Amniotic stem cell (primary cell): Measurements from ENCODE around the gene RUNX2.

Experiments used
- DNase-seq: peaks from one replicate; lab custom pipeline; 2025; lab: John Stamatoyannopoulos, UW

RUNX2 gene

GRCh38 chr6:45433533-45434380, 105.6 kb downstream of the RUNX2 start:
- no peak for DNase-seq

GRCh38 chr6:45434381-45434700, 106.2 kb downstream of the RUNX2 start:
- DNase-seq: no peak

GRCh38 chr6:45436544-45437438, 108.7 kb downstream of the RUNX2 start:
- peak; percentile 74 for DNase-seq

GRCh38 chr6:45437439-45437815, 109.3 kb downstream of the RUNX2 start:
- no peak for DNase-seq

DNA sequence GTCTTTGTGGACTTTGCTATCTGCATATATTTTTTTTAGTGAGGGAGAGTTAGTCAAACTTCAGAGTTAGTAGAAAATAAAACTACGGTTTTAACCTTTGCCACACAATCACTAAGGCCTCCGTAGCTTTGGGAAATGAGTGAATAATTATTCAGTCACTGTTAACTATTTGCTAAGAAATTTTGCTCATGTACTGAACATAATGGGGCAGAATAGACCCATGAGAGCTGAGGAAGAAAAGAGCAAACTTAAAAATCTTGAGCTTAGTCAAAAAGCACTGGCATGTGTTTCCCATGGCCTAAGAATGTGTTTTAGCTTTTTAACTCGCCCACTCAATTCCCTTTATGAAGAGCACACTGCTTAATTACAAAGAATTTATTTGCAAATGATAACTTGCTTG, 110.0 kb downstream of the RUNX2 start:
- DNase-seq: no peak

GRCh38 chr6:45438849-45439406, 110.8 kb downstream of the RUNX2 start:
- DNase-seq: no peak

GRCh38 chr6:45439459-45439858, 111.3 kb downstream of the RUNX2 start:
- DNase-seq: no peak

GRCh38 chr6:45439861-45440388, 111.8 kb downstream of the RUNX2 start:
- DNase-seq: no peak

DNA sequence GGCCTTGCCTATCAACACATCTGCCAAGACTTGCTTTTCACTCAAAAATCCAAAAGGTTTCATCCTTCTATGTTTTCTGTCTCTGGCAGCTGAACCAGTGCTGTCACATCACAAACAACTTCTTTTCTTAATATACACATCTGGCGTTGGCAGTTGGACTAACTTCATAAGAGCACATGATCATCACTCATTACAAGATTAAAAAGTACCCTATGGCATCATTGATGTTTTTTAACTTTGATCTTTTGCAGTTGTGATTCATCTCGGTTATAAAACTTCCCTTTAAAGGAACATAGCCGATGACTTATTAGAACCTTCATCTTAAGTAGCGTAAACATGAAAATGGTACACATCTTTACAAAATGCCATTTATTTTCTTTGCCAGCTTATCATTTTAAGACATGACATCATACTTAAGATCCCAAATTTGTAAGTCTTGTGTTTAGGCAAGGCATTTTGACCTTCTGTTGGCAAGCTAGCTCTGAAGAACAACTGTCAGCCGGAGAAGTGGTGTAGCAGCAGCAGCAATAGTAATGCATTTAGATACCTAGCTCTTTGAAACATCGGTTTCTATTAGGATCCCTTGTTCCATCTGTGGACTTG, 113.8 kb downstream of the RUNX2 start:
- no peak for DNase-seq

DNA sequence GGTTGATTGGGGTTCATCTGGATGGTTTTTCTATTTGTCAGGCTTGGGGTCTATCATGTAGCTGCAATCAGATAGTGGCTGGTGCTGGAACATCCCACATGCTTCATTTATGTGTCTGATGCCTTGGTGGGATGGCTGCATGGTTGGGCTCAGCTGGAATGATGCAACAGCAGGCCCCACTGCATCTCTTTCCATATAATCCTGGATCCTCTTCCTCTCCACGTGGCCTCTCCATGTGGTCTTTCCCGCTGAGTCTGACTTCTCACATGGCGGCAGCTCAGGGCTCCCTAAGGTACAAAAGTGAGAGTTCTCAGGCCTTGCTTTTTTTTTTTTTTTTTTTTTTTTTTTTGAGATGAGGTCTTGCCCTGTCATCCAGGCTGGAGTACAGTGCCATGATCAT, 114.6 kb downstream of the RUNX2 start:
- no peak for DNase-seq

DNA sequence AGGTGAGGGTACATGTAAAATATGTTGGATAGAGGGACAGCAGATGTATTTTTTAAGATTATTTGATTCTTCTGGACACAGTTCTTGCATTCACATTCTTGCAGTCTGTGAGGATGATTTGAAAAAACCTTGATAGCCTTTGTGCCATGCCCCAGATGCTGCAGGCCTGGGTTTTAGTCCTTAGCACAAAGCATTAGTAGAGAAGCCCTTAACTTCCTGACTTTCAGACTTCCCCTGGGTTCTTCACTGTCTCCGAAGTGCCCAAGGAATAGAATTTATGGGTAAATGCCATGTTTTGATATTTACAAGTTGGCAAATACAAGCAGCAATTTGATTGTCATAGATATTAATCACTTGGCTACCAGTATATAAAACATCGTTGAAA, 117.2 kb downstream of the RUNX2 start:
- no peak for DNase-seq

- peak; percentile 92 for DNase-seq
Observed at GRCh38 chr6:45445749-45446549, 117.8 kb downstream of the RUNX2 start.

GRCh38 chr6:45447005-45447404, 118.9 kb downstream of the RUNX2 start:
- no peak for DNase-seq

DNA sequence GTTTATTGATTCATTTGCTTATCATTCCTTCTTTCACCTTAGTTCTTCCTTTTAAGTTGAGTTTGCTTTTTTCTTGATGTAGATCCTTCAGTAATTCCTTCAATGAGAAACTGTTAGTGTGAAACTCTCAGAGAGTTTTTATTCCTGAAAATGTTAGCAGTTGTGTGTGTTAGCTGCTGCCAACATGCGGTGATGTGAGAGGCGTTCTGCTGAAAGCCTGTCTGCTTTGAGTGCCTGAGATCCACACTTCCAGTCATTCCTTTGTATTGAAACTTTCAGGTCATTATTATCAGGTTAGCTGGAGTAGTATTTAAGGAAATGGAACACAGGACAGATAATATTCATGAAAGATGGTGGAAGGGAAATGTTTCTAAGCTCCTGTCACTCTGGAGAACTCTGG, 119.6 kb downstream of the RUNX2 start:
- DNase-seq: no peak

DNA sequence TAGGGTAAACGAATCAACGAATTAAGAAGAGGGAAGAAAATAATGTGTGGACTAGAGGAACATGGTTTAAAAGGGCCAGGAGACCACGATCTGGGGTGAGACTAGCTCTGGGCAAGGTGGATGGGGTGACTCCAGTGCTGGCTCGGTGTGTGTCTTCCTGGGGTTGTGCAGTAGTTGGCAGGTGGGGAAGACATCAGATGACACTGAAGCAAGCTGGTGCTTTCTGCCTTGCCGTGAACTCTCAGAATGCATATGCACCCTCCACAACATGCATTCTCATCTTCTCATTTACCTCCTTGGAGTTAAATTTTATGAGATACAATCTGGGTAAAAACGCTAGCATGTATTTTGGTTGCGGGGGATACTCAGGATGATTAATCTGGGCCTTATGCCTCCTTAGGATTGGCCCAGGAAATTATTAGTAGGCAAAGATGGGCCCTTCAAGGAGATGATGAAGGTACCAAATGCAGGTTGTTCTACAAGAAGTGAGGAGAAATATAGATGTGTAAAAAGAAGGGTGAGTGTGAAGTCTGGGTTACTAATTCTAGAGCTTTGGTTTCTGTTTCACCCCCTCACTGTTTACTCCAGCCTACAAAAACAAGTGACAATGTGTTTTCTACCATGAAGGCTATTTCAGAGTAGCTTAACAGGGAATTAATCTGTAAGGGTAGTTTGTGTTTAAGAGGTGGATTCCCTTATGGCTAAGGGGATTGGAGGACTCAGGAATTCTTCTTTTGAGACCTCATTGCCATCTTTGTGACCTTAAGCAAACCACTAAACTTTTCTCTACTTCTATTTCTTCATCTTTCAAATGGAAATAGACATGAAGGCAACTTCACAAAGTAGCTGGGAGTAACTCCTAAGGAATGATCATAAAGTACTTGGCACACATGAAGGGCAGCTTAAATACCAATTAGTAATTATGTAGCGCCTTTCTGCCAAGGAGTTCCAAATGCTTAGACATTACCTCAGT, 120.6 kb downstream of the RUNX2 start:
- DNase-seq: no peak

- DNase-seq: no peak
Observed at GRCh38 chr6:45450132-45450531, 122.0 kb downstream of the RUNX2 start.

DNA sequence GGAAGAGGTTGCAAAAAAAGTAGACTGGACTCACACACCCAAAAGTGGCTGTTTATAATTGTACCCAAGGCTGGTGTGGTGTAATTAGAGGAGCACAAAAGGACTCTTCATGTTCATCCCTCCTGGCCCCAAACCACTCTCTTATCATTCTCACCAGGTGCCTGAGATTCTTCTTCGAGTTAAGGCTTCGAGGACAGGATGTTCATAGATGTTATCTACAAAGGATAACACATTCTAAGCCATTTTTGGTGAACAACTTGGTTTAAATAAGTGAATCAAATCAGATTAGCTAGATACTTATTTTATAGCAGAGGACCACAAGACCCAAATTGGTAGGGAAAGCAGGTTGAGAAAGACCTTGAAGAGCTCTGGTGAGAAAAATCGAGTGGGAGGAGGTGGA, 122.7 kb downstream of the RUNX2 start:
- DNase-seq: no peak

GRCh38 chr6:45454008-45454911, 126.1 kb downstream of the RUNX2 start:
- no peak for DNase-seq

- no peak for DNase-seq
Observed at GRCh38 chr6:45455408-45455807, 127.3 kb downstream of the RUNX2 start.
